ENCODE measurements around the gene MED16. TPM values are rescaled to one million over a fixed set of nuclear protein-coding genes. Genes with fewer than 3 reads are reported as not detected.

The MED16 gene
- total and polyA plus RNA-seq, 10 of the 15 experiments (the other 5 are each of a cell fraction or from before 2014, with no cell fraction given), result 0.56 to 51.1 (median 13.6) TPM

GRCh38 chr19:892894-893689, at the start of gene MED16, which contains the start of gene RNU6-9 (continued):
- TF ChIP-seq TCF12 (IDR thresholded peaks at IDR 0.05; ENCODE audit: low read depth, low read length) (no peak), DPF2 (IDR thresholded peaks at IDR 0.05) (peak; percentile 43; the same call in 1 of the 2 replicates), RELA (IDR thresholded peaks at IDR 0.05; ENCODE audit: borderline replicate concordance, partially characterized antibody) (peak; percentile 48), ZBTB33 (IDR thresholded peaks at IDR 0.05) (no peak), TARDBP (IDR thresholded peaks at IDR 0.05; ENCODE audit: borderline replicate concordance) (peak; percentile 60; the same call in 1 of the 2 replicates), POLR2AphosphoS2 (IDR thresholded peaks at IDR 0.05; ENCODE audit: low read depth, low read length) (peak; percentile 53; the same call in 1 of the 2 replicates), IRF4 (IDR thresholded peaks at IDR 0.05; ENCODE audit: low read depth, low read length) (no peak), TCF7 (IDR thresholded peaks at IDR 0.05; ENCODE audit: borderline replicate concordance) (no peak), EZH2 (IDR thresholded peaks at IDR 0.05; ENCODE audit: borderline replicate concordance, control insufficient read depth, low read depth, low read length) (no peak), E4F1 (IDR thresholded peaks at IDR 0.05; ENCODE audit: borderline replicate concordance, partially characterized antibody) (no peak), CTCF (IDR thresholded peaks at IDR 0.05 in 2 of 3, conservative IDR thresholded peaks at IDR 0.05 in 1 of 3; ENCODE audit: control insufficient read depth in 2 of 3, extremely low read depth in 1 of 3, insufficient read depth in 1 of 3, low read depth in 3 of 3, low read length in 3 of 3) (no peak), PAX5 (IDR thresholded peaks at IDR 0.05; ENCODE audit: borderline replicate concordance, low read depth, low read length) (no peak), POLR2AphosphoS5 (IDR thresholded peaks at IDR 0.05; ENCODE audit: low read length) (peak; percentile 65), HDGF (IDR thresholded peaks at IDR 0.05) (no peak), SUZ12 (IDR thresholded peaks at IDR 0.05; ENCODE audit: unreplicated experiment) (no peak), ZNF274 (IDR thresholded peaks at IDR 0.05; ENCODE audit: insufficient read depth, insufficient read length) (no peak)
